ENCODE results near the gene CLEC14A.

CLEC14A gene

GRCh38 chr14:38255673-38256532 is at the start of gene CLEC14A:
CLEC14A (minus strand) TSS chr14:38256093; CDS start chr14:38256022, 71 bp downstream.
- H3K27me3 Mint-ChIP-seq = peaks cover 50% of the 10 kb centered on the region

GRCh38 chr14:38302966-38303365 is 47.1 kb upstream of the CLEC14A start:
- Mint-ChIP-seq H3K27me3 (peaks cover 37% of the 10 kb centered on the region), H3K4me1 (no peaks in the 10 kb centered on the region), H3K27ac (ENCODE audit: low read depth) (no peak overlapping the region), H3K36me3 (ENCODE audit: insufficient read depth) (peaks cover 4% of the 10 kb centered on the region), H3K4me3 (no peak overlapping the region), H3K9me3 (peaks cover 21% of the 10 kb centered on the region)
- DNase-seq (ENCODE audit: low spot score in 2 of 2) (no peak), ATAC-seq (replicated peaks; ENCODE audit: extremely low read depth, poor library complexity, severe bottlenecking) (no peak)

More at GRCh38 chr14:38255673-38256532, at the start of gene CLEC14A:
- Mint-ChIP-seq H3K36me3 (ENCODE audit: insufficient read depth) (peaks cover 2% of the 10 kb centered on the region), H3K27ac (ENCODE audit: low read depth) (no peak within 1 kb of the TSS), H3K4me3 (peak within 1 kb of the TSS; percentile 19), H3K9me3 (no peaks in the 10 kb centered on the region), H3K4me1 (no peaks in the 10 kb centered on the region)
- peak; percentile 32 for ATAC-seq (replicated peaks; ENCODE audit: extremely low read depth, poor library complexity, severe bottlenecking)
- no peak for DNase-seq (ENCODE audit: low spot score in 2 of 2)

DNA sequence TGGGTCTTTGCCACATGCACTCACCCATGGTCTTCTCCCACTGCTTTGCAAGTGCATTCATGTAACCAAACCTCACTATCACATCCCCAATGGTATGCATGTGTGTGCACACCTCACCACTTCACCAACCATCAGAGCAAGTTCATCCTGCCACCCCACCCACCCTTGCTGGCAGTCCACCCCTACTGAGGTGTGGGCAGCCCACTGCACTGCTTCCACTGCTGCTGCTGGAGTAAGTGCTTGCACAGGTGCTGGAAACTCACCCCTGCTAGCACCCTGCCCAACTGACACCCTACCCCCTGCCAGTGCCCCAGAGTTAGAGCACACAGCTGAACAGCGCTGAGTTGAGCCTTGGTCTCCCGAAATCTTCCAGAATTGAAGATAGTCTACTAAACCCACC is 46.1 kb upstream of the CLEC14A start:
- Mint-ChIP-seq H3K27ac (ENCODE audit: low read depth) (no peak overlapping the region), H3K4me3 (no peak overlapping the region), H3K4me1 (no peaks in the 10 kb centered on the region), H3K27me3 (peaks cover 37% of the 10 kb centered on the region), H3K36me3 (ENCODE audit: insufficient read depth) (peaks cover 4% of the 10 kb centered on the region), H3K9me3 (peaks cover 21% of the 10 kb centered on the region)
- no peak for DNase-seq (ENCODE audit: low spot score in 2 of 2)
- no peak for ATAC-seq (replicated peaks; ENCODE audit: extremely low read depth, poor library complexity, severe bottlenecking)

GRCh38 chr14:38297681-38298080 is 41.8 kb upstream of the CLEC14A start:
- H3K36me3 Mint-ChIP-seq (ENCODE audit: insufficient read depth) = peaks cover 2% of the 10 kb centered on the region
- H3K4me3 Mint-ChIP-seq = no peak overlapping the region
- no peak for DNase-seq (ENCODE audit: low spot score in 2 of 2)
- no peak overlapping the region for H3K27ac Mint-ChIP-seq (ENCODE audit: low read depth)
- peaks cover 26% of the 10 kb centered on the region for H3K27me3 Mint-ChIP-seq
- H3K9me3 Mint-ChIP-seq = peaks cover 7% of the 10 kb centered on the region
- no peaks in the 10 kb centered on the region for H3K4me1 Mint-ChIP-seq
- no peak for ATAC-seq (replicated peaks; ENCODE audit: extremely low read depth, poor library complexity, severe bottlenecking)

DNA sequence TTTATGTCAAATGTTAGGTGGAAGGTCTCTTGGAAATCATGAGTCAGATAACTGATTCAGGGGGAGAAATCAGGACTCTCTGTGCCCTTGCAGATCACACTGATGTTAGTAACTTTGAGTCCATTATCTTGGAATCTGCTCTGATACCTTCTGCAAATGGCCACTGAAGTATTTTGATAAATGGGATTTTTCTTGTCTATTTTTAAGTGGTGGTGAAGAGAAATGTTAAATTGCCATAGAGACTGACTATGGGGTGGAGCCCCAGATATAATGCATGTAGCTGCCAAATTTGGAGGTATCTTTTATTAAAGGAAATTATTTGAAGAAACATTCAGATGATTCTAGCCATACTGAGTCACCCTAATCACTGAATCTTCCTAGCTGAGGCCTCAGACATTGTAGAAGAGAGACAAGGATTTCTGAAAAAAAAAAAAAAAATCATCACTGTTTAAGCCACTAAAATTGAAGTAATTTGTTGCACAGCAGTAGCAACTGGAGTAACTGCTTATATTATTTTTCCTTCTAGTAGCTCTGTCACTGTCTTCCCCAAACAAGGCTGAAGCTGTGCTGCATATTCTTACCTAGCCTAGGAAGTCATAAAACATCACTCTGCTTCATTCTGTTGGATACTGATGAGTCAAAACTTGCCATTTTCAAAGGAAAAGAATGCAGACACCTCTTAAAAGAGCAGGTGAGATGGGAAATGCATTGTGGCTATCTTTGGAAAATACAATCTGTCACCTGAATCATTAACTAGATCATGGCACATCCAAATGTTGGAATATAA is 36.0 kb upstream of the CLEC14A start:
- H3K4me3 Mint-ChIP-seq = no peak overlapping the region
- no peak overlapping the region for H3K27ac Mint-ChIP-seq (ENCODE audit: low read depth)
- ATAC-seq (replicated peaks; ENCODE audit: extremely low read depth, poor library complexity, severe bottlenecking) (no peak), DNase-seq (ENCODE audit: low spot score in 2 of 2) (no peak)
- no peaks in the 10 kb centered on the region for H3K36me3 Mint-ChIP-seq (ENCODE audit: insufficient read depth)
- peaks cover 16% of the 10 kb centered on the region for H3K27me3 Mint-ChIP-seq
- H3K9me3 Mint-ChIP-seq = no peaks in the 10 kb centered on the region
- H3K4me1 Mint-ChIP-seq = no peaks in the 10 kb centered on the region

DNA sequence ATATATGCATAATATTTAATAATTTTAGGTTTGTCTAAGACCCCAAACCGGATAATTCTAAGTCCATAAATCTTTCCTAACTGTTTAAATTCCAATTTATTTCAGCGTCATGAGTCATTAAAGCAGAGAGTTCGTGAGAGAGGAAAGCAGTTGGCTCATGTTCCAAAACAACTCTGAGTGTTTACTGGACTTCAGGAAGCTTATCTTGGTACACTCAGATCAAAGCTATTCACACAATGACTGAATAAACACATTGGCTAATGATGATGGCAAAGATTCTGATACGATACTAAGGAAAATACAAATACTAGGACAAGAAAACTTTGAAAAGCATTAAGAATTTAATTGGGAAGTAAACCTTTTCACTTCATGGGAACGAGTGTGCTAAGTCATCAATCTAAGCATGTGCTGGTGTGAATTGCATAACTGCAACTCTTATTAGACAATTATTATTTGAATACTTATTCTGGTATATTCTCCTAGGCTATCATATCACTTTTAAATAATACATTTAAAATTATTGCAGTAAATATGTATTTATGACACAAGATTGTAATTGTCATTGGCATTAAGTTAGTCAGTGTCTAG is 34.8 kb upstream of the CLEC14A start:
- ATAC-seq (replicated peaks; ENCODE audit: extremely low read depth, poor library complexity, severe bottlenecking) (no peak), DNase-seq (ENCODE audit: low spot score in 2 of 2) (no peak)
- Mint-ChIP-seq H3K4me1 (no peaks in the 10 kb centered on the region), H3K27me3 (peaks cover 20% of the 10 kb centered on the region), H3K27ac (ENCODE audit: low read depth) (no peak overlapping the region), H3K4me3 (no peak overlapping the region), H3K36me3 (ENCODE audit: insufficient read depth) (no peaks in the 10 kb centered on the region), H3K9me3 (no peaks in the 10 kb centered on the region)

DNA sequence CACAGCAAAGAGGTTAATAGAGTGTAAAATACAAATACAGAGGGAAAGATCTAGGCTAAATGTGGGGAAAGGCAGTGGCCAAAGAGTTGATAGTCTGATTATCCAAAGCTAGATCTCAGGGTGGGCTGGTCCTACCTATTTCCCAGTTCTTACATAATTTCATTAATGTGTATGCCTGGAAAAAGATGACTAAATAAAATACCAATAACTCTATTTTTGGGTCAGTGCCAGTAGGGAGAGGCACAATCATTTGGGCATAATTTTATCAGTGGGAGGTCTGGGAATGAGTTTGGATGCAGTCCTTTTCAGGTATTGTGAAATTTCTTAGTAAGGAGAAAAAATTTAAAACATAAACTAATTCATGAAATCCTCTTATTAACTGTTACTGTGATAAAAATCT is 30.6 kb upstream of the CLEC14A start:
- H3K4me1 Mint-ChIP-seq = no peaks in the 10 kb centered on the region
- no peak for DNase-seq (ENCODE audit: low spot score in 2 of 2)
- H3K27me3 Mint-ChIP-seq = peaks cover 23% of the 10 kb centered on the region
- no peaks in the 10 kb centered on the region for H3K9me3 Mint-ChIP-seq
- no peak overlapping the region for H3K4me3 Mint-ChIP-seq
- no peaks in the 10 kb centered on the region for H3K36me3 Mint-ChIP-seq (ENCODE audit: insufficient read depth)
- no peak for ATAC-seq (replicated peaks; ENCODE audit: extremely low read depth, poor library complexity, severe bottlenecking)
- no peak overlapping the region for H3K27ac Mint-ChIP-seq (ENCODE audit: low read depth)

- ATAC-seq (replicated peaks; ENCODE audit: extremely low read depth, poor library complexity, severe bottlenecking) (no peak), DNase-seq (ENCODE audit: low spot score in 2 of 2) (no peak)
- Mint-ChIP-seq H3K36me3 (ENCODE audit: insufficient read depth) (no peaks in the 10 kb centered on the region), H3K9me3 (no peaks in the 10 kb centered on the region), H3K4me1 (no peaks in the 10 kb centered on the region), H3K27ac (ENCODE audit: low read depth) (no peak overlapping the region), H3K4me3 (no peak overlapping the region), H3K27me3 (peaks cover 23% of the 10 kb centered on the region)
Measured at GRCh38 chr14:38285962-38286361, 30.1 kb upstream of the CLEC14A start.

- H3K4me1 Mint-ChIP-seq = no peaks in the 10 kb centered on the region
- H3K27ac Mint-ChIP-seq (ENCODE audit: low read depth) = no peak overlapping the region
- ATAC-seq (replicated peaks; ENCODE audit: extremely low read depth, poor library complexity, severe bottlenecking) = no peak
- no peak for DNase-seq (ENCODE audit: low spot score in 2 of 2)
- H3K4me3 Mint-ChIP-seq = no peak overlapping the region
- peaks cover 23% of the 10 kb centered on the region for H3K27me3 Mint-ChIP-seq
- H3K36me3 Mint-ChIP-seq (ENCODE audit: insufficient read depth) = no peaks in the 10 kb centered on the region
- no peaks in the 10 kb centered on the region for H3K9me3 Mint-ChIP-seq
Measured at GRCh38 chr14:38282936-38283335, 27.0 kb upstream of the CLEC14A start.

DNA sequence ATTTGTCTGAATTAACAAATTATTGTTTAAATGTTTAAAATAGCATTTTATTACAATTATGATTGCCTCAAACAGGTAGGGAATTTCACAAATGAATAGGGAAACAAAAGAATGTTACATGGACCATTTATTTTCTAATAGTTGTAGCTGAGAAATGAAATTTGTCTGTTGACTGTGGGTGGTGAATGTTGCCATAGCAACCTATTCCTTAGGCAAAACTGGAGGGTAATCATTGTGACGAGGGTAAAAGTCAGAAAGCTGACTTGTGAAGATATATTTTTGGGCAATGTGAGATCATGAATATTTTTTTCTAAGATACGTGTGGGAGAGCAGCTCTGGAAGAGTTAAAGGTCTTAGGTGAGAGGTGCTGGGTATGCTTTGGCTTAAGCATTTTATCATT is 24.2 kb upstream of the CLEC14A start:
- H3K9me3 Mint-ChIP-seq = no peaks in the 10 kb centered on the region
- DNase-seq (ENCODE audit: low spot score in 2 of 2) (no peak), ATAC-seq (replicated peaks; ENCODE audit: extremely low read depth, poor library complexity, severe bottlenecking) (no peak)
- no peaks in the 10 kb centered on the region for H3K4me1 Mint-ChIP-seq
- no peaks in the 10 kb centered on the region for H3K36me3 Mint-ChIP-seq (ENCODE audit: insufficient read depth)
- no peak overlapping the region for H3K27ac Mint-ChIP-seq (ENCODE audit: low read depth)
- H3K4me3 Mint-ChIP-seq = no peak overlapping the region
- peaks cover 25% of the 10 kb centered on the region for H3K27me3 Mint-ChIP-seq

- Mint-ChIP-seq H3K27ac (ENCODE audit: low read depth) (no peak overlapping the region), H3K27me3 (peaks cover 23% of the 10 kb centered on the region), H3K4me3 (no peak overlapping the region), H3K4me1 (no peaks in the 10 kb centered on the region), H3K9me3 (no peaks in the 10 kb centered on the region), H3K36me3 (ENCODE audit: insufficient read depth) (no peaks in the 10 kb centered on the region)
- ATAC-seq (replicated peaks; ENCODE audit: extremely low read depth, poor library complexity, severe bottlenecking) (no peak), DNase-seq (ENCODE audit: low spot score in 2 of 2) (no peak)
Measured at GRCh38 chr14:38279572-38279971, 23.7 kb upstream of the CLEC14A start.

DNA sequence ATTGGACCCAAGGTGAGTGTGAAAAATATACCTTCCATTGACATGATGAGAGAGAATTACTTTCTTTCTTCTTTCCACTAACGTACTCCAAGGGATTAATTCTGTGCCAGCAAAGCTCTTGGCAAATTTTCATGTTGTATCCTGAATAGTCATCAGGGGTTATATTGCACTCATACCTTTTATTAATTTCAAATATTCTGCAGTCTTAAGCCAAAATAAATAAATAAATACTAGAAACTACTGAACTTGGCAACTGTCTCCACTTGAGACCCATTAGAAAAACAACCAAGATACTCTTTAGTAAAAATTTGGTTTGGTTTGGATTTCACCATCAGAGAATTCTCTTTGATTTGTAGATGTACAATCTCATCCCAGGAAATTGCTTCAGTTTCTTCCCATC is 22.1 kb upstream of the CLEC14A start:
- DNase-seq (ENCODE audit: low spot score in 2 of 2) (no peak), ATAC-seq (replicated peaks; ENCODE audit: extremely low read depth, poor library complexity, severe bottlenecking) (no peak)
- no peaks in the 10 kb centered on the region for H3K36me3 Mint-ChIP-seq (ENCODE audit: insufficient read depth)
- no peaks in the 10 kb centered on the region for H3K4me1 Mint-ChIP-seq
- no peak overlapping the region for H3K4me3 Mint-ChIP-seq
- no peaks in the 10 kb centered on the region for H3K9me3 Mint-ChIP-seq
- peaks cover 10% of the 10 kb centered on the region for H3K27me3 Mint-ChIP-seq
- no peak overlapping the region for H3K27ac Mint-ChIP-seq (ENCODE audit: low read depth)
